IPS DF 4.7 (cell line): Measurements from ENCODE around the gene CLBA1.
"Not testable (repeated sequence)": the region's sequence is repeated elsewhere in the genome, so short reads cannot be mapped to it uniquely, and the experiment has no call there.

Experiments used
- DNase-seq: peaks from one replicate; pipeline ENCODE4 v3.0.0-alpha.2; 2013; ENCODE audit warnings: low spot score; ENCODE audit errors: extremely low read depth

CLBA1 gene

DNA sequence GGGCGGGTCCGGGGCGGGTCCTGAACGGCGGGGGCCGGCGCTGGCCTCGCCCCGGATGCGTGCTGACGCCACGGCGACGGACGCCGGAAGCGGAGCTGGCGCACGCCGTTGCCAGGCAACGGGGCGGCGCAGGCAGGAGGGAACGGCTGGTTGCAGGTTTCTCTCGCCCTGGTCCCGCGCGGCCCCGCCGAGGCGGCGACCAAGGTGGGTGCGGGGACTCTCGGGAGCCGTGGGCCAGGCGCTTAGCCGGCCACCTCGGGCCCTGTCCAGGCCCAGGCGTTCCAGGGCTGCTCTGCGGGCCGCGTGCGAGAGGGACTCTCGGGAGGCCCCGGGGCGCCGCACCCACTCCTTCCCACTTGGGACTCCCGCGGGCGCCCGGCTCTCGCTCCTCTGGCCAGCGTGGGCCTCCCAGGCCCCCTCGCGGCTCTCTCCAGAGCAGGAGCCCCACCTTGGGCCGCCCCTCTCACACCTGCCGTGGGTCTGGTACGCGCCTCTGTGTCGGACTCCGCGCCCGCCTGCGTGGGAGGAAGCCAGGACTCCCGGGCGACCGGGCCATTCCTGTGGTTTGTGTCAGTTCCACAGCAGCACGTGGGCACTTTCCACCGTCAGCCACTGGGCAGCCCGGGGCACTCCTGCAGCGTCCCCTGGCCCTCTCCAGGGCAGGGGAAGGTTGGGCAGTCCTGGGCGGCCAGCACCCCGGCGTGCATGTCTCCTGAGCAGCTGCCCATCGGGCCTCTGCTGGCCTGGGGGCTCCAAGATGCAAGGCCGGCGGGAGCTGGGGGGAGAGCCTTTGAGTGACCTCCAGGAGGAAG lies at the start of gene CLBA1:
CLBA1 (plus strand) TSS at position 114 of the 812 bp plus-strand sequence; CDS start at position 758, 644 bp downstream.
- DNase-seq = no peak

DNA sequence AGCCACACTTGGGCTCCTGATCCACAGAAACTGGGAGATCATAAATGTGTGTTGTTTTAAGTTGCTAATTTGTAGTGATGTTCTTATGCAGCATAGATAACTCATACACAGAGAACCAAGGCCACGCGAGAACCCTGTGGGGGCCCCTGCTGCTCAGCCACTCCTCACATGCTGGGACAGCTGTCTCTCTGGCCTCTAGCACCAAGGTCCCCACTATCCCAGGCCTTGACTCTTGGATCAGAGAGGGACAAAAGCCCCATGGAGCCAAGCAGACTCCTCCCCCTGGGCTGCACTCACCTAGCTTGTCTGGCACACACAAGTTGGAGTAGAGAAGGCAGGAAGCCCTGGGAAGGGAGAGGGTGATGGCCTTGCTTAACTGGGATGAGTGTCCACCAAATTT lies 49.6 kb upstream of the CLBA1 start:
- no peak for DNase-seq

- DNase-seq = no peak
Observed at GRCh38 chr14:104936361-104937155, 49.0 kb upstream of the CLBA1 start.

DNA sequence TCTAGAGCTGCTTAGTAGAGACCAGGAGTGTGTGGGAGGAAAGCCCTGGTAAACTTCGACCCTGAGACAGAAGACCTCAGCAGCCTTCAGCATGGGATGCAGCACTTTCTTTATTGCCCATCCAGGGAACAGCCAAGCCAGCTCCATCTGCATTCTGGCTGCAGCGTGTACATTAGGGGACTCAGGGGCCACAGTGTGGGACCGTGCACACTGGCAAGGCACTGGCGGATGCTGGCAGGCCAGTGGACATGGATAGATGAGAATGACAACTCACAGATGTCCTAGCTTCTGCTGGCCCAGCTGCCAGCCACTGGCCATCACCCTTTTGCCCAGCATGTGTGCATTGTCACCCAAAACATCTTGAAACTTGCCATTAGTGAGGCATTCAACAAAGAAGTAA lies 48.4 kb upstream of the CLBA1 start:
- no peak for DNase-seq

DNA sequence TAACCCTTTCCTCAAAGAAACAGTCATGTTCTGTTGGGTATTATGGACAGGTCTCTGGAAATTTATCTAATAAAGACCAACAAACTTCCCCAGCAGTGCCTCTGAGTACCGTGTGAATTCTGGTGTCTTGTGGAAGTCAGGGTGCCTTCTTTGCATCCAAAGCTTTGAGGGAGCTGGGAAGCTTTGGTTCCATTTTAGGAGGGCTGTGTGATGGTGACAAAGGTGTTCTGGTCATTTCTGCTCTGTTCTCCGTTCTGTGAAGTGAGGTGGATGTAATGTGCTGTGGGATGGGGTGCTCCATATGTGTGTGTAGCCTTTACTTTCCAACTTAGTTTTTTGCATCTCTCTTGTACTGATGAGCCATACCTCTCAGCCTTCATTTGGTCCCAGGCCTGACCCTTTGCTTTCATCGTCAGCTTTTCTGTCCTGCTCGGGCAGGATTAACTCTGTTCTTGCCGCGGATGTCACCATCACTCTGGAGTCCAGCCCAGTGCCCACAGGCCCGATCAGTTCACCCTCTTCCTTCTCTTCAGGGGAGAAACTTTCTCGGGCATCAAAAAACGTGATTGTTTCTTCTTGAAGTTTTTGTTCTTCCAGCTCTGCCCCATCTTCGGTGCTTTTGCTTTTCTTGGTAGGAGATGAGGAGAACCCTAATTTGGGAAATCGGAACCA lies 47.8 kb upstream of the CLBA1 start:
- no peak for DNase-seq

GRCh38 chr14:104938436-104938835 lies 47.2 kb upstream of the CLBA1 start:
- DNase-seq = no peak

GRCh38 chr14:104938960-104939359 lies 46.6 kb upstream of the CLBA1 start:
- no peak for DNase-seq

DNA sequence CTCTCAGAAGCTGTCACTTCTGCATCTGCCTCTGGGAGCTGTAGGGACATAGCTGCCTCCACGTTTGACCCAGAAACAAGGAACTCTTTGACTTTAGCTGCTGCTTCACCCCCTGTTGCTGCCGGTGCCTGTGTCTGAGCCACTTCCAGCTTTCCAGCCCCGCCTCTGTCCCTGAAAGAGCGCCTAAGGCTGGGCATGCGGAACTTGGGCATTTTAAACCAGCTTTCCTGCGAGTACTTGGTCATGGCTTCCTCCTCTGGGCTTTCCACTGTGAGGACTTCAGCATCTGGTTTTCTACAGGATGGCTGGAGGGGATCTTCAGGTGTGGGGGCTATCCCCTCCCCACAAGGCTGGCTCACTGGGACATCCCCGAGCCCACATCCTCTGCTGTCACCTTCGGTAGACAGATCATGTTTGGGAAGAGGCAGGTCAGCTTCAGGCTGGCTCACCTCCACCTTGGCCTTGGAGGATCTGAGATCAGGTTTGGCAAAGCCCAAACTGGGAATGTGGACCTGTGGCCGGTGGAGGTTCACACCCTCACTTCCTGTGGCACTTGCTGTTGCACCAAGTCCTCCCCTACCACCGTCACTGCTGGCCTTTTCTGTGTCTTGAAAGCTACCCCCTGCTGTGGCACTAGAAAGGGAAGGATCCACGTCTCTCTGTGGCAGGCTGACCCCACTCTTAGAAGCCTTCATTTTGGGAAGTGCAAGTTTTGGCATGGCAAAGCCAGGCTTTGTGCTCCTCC lies 45.8 kb upstream of the CLBA1 start:
- DNase-seq = no peak

GRCh38 chr14:104940526-104941150 lies 45.0 kb upstream of the CLBA1 start:
- no peak for DNase-seq

GRCh38 chr14:104941508-104942365 lies 43.9 kb upstream of the CLBA1 start:
- no peak for DNase-seq

DNA sequence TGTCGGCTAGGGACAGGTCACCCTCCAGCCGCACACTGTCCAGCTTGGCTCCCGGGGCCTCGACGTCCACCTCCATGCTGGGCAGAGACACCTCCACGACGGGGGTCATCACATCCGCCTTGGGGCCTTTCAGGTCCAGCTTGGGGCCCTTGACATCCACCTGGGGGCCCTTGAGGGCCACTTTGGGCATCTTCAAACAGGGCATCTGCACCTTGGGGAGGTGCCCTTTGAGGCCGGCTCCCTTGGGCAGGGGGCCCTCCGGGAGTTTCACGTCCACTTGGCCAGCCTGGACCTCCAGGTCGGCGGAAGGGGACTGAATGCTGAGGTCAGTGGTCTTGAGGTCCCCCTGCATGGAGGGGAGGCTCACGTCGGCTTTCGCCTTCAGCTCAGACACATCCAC lies 43.0 kb upstream of the CLBA1 start:
- no peak for DNase-seq

DNA sequence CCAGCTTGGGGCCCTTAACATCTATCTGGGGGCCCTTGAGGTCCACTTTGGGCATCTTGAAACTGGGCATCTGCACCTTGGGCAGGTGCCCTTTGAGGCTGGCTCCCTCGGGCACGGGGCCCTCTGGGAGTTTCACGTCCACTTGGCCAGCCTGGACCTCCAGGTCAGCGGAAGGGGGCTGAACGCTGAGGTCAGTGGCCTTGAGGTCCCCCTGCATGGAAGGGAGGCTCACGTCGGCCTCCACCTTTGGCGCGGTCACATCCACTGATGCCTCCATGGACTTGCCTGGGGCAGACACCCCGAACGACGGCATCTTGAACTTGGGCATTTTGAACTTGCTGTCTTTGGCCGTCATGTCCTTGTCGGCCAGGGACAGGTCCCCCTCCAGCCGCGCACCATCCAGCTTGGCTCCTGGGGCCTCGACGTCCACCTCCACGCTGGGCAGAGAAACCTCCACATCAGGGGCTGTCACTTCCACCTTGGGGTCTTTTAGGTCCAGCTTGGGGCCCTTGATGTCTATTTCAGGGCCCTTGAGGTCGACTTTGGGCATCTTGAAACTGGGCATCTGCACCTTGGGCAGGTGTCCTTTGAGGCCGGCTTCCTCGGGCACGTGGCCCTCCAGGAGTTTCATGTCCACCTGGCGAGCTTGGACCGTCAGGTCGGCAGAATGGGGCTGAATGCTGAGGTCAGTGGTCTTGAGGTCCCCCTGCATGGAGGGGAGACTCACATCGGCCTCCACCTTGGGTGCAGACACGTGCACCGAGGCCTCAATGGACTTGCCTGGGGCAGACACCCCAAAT lies 42.2 kb upstream of the CLBA1 start:
- not testable (repeated sequence) for DNase-seq

DNA sequence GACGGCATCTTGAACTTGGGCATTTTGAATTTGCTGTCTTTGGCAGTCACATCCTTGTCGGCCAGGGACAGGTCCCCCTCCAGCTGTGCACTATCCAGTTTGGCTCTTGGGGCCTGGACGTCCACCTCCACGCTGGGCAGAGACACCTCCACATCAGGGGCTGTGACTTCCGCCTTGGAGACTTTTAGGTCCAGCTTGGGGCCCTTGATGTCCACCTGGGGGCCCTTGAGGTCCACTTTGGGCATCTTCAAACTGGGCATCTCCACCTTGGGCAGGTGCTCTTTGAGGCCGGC lies 41.6 kb upstream of the CLBA1 start:
- DNase-seq = not testable (repeated sequence)

DNA sequence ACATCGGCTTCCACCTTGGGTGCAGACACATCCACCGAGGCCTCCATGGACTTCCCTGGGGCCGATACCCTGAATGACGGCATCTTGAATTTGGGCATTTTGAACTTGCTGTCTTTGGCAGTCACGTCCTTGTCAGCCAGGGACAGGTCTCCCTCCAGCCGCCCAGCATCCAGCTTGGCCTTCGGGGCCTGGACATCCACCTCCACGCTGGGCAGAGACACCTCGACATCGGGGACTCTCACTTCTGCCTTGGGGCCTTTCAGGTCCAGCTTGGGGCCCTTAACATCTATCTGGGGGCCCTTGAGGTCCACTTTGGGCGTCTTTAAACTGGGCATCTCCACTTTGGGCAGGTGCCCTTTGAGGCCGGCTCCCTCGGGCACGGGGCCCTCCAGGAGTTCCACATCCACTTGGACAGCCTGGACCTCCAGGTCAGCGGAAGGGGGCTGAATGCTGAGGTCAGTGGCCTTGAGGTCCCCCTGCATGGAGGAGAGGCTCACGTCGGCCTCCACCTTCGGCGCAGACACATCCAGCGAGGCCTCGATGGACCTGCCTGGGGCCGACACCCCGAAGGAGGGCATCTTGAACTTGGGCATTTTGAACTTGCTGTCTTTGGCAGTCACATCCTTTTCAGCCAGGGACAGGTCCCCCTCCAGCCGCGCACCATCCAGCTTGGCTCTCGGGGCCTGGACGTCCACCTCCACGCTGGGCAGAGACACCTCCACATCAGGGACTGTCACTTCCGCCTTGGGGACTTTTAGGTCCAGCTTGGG lies 41.0 kb upstream of the CLBA1 start:
- not testable (repeated sequence) for DNase-seq

DNA sequence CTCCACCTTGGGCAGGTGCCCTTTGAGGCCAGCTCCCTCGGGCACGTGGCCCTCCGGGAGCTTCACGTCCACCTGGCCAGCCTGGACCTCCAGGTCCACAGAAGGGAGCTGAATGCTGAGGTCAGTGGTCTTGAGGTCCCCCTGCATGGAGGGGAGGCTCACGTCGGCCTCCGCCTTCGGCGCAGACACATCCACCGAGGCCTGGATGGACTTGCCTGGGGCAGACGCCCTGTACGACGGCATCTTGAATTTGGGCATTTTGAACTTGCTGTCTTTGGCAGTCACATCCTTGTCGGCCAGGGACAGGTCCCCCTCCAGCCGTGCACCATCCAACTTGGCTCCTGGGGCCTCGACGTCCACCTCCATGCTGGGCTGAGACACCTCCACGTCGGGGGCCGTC lies 40.3 kb upstream of the CLBA1 start:
- DNase-seq = not testable (repeated sequence)

DNA sequence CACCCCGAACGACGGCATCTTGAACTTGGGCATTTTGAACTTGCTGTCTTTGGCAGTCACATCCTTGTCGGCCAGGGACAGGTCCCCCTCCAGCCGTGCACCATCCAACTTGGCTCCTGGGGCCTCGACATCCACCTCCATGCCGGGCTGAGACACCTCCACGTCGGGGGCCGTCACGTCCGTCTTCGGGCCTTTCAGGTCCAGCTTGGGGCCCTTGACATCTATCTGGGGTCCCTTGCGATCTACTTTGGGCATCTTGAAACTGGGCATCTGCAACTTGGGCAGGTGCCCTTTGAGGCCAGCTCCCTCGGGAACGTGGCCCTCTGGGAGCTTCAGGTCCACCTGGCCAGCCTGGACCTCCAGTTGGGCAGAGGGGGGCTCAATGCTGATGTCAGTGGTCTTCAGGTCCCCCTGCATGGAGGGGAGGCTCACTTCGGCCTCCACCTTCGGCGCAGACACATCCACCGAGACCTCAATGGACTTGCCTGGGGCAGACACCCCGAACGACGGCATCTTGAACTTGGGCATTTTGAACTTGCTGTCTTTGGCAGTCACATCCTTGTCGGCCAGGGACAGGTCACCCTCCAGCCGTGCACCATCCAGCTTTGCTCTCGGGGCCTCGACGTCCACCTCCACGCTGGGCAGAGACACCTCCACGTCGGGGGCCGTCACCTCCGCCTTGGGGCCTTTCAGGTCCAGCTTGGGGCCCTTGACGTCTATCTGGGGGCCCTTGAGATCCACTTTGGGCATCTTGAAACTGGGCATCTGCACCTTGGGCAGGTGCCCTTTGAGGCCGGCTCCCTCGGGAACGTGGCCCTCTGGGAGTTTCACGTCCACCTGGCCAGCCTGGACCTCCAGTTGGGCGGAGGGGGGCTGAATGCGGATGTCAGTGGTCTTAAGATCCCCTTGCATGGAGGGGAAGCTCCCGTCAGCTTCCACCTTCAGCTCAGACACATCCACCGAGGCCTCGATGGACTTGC lies 39.3 kb upstream of the CLBA1 start:
- not testable (repeated sequence) for DNase-seq

- DNase-seq = not testable (repeated sequence)
Observed at GRCh38 chr14:104947201-104947600, 38.4 kb upstream of the CLBA1 start.
